Mucosa of stomach (tissue), 1 donor: Measurements from ENCODE around the gene ALB.

Experiments used
- H3K27me3 ChIP-seq: one replicate; pipeline ENCODE4 v1.7.0; 2013; ENCODE audit warnings: mild to moderate bottlenecking, low read length; ENCODE audit not compliant: control insufficient read depth, insufficient read depth
- H3K36me3 ChIP-seq: one replicate; pipeline ENCODE4 v1.7.0; 2013; ENCODE audit warnings: low read length; ENCODE audit not compliant: control insufficient read depth, insufficient read depth
- H3K4me1 ChIP-seq: one replicate; pipeline ENCODE4 v1.7.0; 2013; ENCODE audit warnings: mild to moderate bottlenecking, low read length; ENCODE audit not compliant: control insufficient read depth, insufficient read depth
- H3K4me3 ChIP-seq: one replicate; pipeline ENCODE4 v1.7.0; 2013; ENCODE audit warnings: low read length
- H3K9ac ChIP-seq: one replicate; pipeline ENCODE4 v1.7.0; 2013; ENCODE audit warnings: mild to moderate bottlenecking, low read length, moderate library complexity
- H3K9me3 ChIP-seq: one replicate; pipeline ENCODE4 v1.7.0; 2013; ENCODE audit warnings: mild to moderate bottlenecking, low read length, moderate library complexity; ENCODE audit not compliant: control insufficient read depth
- donor health status: Pancreatic carcinoma.

Gene ALB

DNA sequence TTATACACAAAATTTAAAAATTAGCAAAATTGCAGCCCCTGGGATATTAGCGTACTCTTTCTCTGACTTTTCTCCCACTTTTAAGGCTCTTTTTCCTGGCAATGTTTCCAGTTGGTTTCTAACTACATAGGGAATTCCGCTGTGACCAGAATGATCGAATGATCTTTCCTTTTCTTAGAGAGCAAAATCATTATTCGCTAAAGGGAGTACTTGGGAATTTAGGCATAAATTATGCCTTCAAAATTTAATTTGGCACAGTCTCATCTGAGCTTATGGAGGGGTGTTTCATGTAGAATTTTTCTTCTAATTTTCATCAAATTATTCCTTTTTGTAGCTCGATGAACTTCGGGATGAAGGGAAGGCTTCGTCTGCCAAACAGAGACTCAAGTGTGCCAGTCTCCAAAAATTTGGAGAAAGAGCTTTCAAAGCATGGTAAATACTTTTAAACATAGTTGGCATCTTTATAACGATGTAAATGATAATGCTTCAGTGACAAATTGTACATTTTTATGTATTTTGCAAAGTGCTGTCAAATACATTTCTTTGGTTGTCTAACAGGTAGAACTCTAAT lies 6.0 kb downstream of the ALB start:
- no peak overlapping the region for H3K4me3 ChIP-seq
- no peaks in the 10 kb centered on the region for H3K4me1 ChIP-seq
- no peaks in the 10 kb centered on the region for H3K9me3 ChIP-seq
- no peak overlapping the region for H3K9ac ChIP-seq
- no peaks in the 10 kb centered on the region for H3K27me3 ChIP-seq
- no peaks in the 10 kb centered on the region for H3K36me3 ChIP-seq

DNA sequence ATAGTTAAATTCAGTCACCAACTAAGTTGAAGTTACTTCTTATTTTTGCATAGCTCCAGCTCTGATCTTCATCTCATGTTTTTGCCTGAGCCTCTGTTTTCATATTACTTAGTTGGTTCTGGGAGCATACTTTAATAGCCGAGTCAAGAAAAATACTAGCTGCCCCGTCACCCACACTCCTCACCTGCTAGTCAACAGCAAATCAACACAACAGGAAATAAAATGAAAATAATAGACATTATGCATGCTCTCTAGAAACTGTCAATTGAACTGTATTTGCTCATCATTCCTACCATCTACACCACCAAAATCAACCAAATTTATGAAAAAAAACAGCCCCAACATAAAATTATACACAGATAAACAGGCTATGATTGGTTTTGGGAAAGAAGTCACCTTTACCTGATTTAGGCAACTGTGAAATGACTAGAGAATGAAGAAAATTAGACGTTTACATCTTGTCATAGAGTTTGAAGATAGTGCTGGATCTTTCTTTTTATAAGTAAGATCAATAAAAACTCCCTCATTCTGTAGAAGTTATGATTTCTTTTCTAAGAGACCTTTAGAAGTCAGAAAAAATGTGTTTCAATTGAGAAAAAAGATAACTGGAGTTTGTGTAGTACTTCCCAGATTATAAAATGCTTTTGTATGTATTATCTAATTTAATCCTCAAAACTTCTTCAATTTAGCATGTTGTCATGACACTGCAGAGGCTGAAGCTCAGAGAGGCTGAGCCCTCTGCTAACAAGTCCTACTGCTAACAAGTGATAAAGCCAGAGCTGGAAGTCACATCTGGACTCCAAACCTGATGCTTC lies 7.0 kb downstream of the ALB start:
- Histone ChIP-seq H3K4me3 (no peak overlapping the region), H3K9me3 (no peaks in the 10 kb centered on the region), H3K27me3 (no peaks in the 10 kb centered on the region), H3K4me1 (no peaks in the 10 kb centered on the region), H3K36me3 (no peaks in the 10 kb centered on the region), H3K9ac (no peak overlapping the region)

DNA sequence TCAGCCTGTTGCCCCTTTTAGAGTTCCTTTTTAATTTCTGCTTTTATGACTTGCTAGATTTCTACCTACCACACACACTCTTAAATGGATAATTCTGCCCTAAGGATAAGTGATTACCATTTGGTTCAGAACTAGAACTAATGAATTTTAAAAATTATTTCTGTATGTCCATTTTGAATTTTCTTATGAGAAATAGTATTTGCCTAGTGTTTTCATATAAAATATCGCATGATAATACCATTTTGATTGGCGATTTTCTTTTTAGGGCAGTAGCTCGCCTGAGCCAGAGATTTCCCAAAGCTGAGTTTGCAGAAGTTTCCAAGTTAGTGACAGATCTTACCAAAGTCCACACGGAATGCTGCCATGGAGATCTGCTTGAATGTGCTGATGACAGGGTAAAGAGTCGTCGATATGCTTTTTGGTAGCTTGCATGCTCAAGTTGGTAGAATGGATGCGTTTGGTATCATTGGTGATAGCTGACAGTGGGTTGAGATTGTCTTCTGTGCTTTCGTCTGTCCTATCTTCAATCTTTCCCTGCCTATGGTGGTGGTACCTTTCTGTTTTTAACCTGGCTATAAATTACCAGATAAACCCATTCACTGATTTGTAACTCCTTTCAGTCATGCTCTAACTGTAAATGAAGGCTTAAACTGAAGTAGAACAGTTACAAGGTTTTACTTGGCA lies 7.8 kb downstream of the ALB start:
- no peaks in the 10 kb centered on the region for H3K36me3 ChIP-seq
- H3K9ac ChIP-seq = no peak overlapping the region

DNA sequence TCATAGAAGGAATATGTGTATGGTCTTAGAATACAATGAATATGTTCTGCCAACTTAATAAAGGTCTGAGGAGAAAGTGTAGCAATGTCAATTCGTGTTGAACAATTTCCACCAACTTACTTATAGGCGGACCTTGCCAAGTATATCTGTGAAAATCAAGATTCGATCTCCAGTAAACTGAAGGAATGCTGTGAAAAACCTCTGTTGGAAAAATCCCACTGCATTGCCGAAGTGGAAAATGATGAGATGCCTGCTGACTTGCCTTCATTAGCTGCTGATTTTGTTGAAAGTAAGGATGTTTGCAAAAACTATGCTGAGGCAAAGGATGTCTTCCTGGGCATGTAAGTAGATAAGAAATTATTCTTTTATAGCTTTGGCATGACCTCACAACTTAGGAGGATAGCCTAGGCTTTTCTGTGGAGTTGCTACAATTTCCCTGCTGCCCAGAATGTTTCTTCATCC lies 9.2 kb downstream of the ALB start:
- no peaks in the 10 kb centered on the region for H3K36me3 ChIP-seq
- H3K9ac ChIP-seq = no peak overlapping the region
- no peaks in the 10 kb centered on the region for H3K9me3 ChIP-seq
- H3K4me1 ChIP-seq = no peaks in the 10 kb centered on the region
- H3K4me3 ChIP-seq = no peak overlapping the region
- H3K27me3 ChIP-seq = no peaks in the 10 kb centered on the region

More for the DNA sequence above, 7.8 kb downstream of the ALB start:
- Histone ChIP-seq H3K9me3 (no peaks in the 10 kb centered on the region), H3K4me3 (no peak overlapping the region), H3K27me3 (no peaks in the 10 kb centered on the region), H3K4me1 (no peaks in the 10 kb centered on the region)

DNA sequence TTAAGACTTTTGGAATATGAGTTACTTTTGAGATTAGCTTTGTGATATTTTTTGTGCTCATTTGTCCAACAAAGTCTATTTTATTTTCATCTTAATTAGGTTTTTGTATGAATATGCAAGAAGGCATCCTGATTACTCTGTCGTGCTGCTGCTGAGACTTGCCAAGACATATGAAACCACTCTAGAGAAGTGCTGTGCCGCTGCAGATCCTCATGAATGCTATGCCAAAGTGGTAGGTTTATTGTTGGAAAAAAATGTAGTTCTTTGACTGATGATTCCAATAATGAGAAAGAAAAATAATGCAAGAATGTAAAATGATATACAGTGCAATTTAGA lies 10.8 kb downstream of the ALB start:
- Histone ChIP-seq H3K4me3 (no peak overlapping the region), H3K27me3 (no peaks in the 10 kb centered on the region), H3K9me3 (no peaks in the 10 kb centered on the region), H3K36me3 (no peaks in the 10 kb centered on the region), H3K4me1 (no peaks in the 10 kb centered on the region), H3K9ac (no peak overlapping the region)

DNA sequence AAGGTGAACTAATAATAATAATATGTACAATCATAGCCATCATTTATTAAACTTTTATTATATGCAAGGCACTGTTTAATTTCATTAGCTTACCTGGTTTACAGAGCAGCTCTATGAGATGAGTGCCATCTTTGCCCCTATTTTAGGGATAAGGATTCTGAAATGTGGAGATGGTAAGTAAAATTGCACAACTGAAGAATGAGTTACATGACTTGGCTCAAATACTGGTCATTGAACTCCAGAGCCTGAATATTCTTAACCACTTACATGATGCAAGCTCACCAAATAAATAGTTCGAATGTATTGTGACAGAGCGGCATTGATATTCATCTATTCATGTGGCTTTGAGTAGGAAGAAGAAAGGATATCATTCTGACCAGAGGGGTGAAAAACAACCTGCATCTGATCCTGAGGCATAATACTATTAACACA lies 11.7 kb downstream of the ALB start:
- Histone ChIP-seq H3K9me3 (no peaks in the 10 kb centered on the region), H3K36me3 (no peaks in the 10 kb centered on the region), H3K27me3 (no peaks in the 10 kb centered on the region), H3K4me1 (no peaks in the 10 kb centered on the region), H3K9ac (no peak overlapping the region), H3K4me3 (no peak overlapping the region)

DNA sequence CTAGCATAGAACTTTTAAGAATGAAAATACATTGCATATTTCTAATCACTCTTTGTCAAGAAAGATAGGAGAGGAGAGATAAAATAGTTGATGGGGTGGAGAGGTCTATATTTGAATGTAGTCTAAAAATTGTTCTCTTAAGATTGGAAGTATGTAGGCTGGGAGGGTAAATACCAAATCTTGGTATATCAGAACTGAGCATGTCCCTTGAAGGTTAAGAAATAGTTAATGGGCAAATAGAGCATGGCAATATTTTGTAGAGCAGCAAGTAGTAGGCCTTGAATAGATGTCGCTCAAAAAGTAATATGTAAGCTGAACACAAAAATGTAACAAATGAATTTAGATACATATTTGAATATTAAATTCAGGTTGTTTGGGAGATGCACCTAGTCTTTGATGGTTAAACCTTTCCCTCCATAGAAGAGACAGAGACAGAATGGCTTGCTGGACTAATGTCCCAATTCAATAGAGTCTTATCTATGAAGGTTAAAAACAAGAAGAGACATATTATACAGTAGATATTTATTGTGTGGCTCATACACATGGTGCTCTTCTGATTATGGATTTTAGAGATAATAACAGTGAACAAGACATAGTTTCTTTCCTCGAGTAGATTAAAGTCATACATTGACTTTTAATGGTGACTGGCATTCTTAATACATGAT lies 12.5 kb downstream of the ALB start:
- Histone ChIP-seq H3K4me3 (no peak overlapping the region), H3K4me1 (no peaks in the 10 kb centered on the region), H3K27me3 (no peaks in the 10 kb centered on the region), H3K9ac (no peak overlapping the region), H3K9me3 (no peaks in the 10 kb centered on the region), H3K36me3 (no peaks in the 10 kb centered on the region)

DNA sequence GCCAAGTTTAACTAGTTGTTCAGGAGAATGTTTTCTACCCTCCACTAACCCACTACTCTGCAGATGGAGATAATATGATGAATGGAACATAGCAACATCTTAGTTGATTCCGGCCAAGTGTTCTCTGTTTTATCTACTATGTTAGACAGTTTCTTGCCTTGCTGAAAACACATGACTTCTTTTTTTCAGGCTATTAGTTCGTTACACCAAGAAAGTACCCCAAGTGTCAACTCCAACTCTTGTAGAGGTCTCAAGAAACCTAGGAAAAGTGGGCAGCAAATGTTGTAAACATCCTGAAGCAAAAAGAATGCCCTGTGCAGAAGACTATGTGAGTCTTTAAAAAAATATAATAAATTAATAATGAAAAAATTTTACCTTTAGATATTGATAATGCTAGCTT lies 13.3 kb downstream of the ALB start:
- H3K9ac ChIP-seq = no peak overlapping the region
- no peaks in the 10 kb centered on the region for H3K27me3 ChIP-seq
- H3K4me1 ChIP-seq = no peaks in the 10 kb centered on the region

DNA sequence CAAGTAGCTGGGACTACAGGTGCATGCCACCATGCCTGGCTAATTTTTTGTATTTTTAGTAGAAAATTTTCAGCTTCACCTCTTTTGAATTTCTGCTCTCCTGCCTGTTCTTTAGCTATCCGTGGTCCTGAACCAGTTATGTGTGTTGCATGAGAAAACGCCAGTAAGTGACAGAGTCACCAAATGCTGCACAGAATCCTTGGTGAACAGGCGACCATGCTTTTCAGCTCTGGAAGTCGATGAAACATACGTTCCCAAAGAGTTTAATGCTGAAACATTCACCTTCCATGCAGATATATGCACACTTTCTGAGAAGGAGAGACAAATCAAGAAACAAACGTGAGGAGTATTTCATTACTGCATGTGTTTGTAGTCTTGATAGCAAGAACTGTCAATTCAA lies 13.9 kb downstream of the ALB start:
- H3K36me3 ChIP-seq = no peaks in the 10 kb centered on the region
- H3K4me1 ChIP-seq = no peaks in the 10 kb centered on the region
- no peak overlapping the region for H3K4me3 ChIP-seq
- H3K9me3 ChIP-seq = no peaks in the 10 kb centered on the region
- H3K9ac ChIP-seq = no peak overlapping the region
- no peaks in the 10 kb centered on the region for H3K27me3 ChIP-seq

More for the DNA sequence above, 13.3 kb downstream of the ALB start:
- no peak overlapping the region for H3K4me3 ChIP-seq
- H3K36me3 ChIP-seq = no peaks in the 10 kb centered on the region
- no peaks in the 10 kb centered on the region for H3K9me3 ChIP-seq

DNA sequence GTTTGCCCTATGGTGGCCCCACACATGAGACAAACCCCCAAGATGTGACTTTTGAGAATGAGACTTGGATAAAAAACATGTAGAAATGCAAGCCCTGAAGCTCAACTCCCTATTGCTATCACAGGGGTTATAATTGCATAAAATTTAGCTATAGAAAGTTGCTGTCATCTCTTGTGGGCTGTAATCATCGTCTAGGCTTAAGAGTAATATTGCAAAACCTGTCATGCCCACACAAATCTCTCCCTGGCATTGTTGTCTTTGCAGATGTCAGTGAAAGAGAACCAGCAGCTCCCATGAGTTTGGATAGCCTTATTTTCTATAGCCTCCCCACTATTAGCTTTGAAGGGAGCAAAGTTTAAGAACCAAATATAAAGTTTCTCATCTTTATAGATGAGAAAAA lies 14.6 kb downstream of the ALB start:
- no peaks in the 10 kb centered on the region for H3K36me3 ChIP-seq
- H3K9ac ChIP-seq = no peak overlapping the region
- no peaks in the 10 kb centered on the region for H3K9me3 ChIP-seq
- H3K4me3 ChIP-seq = no peak overlapping the region
- no peaks in the 10 kb centered on the region for H3K27me3 ChIP-seq
- no peaks in the 10 kb centered on the region for H3K4me1 ChIP-seq

DNA sequence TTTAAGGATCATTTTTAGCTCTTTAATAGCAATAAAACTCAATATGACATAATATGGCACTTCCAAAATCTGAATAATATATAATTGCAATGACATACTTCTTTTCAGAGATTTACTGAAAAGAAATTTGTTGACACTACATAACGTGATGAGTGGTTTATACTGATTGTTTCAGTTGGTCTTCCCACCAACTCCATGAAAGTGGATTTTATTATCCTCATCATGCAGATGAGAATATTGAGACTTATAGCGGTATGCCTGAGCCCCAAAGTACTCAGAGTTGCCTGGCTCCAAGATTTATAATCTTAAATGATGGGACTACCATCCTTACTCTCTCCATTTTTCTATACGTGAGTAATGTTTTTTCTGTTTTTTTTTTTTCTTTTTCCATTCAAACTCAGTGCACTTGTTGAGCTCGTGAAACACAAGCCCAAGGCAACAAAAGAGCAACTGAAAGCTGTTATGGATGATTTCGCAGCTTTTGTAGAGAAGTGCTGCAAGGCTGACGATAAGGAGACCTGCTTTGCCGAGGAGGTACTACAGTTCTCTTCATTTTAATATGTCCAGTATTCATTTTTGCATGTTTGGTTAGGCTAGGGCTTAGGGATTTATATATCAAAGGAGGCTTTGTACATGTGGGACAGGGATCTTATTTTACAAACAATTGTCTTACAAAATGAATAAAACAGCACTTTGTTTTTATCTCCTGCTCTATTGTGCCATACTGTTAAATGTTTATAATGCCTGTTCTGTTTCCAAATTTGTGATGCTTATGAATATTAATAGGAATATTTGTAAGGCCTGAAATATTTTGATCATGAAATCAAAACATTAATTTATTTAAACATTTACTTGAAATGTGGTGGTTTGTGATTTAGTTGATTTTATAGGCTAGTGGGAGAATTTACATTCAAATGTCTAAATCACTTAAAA lies 15.3 kb downstream of the ALB start:
- Histone ChIP-seq H3K27me3 (no peaks in the 10 kb centered on the region), H3K36me3 (no peaks in the 10 kb centered on the region), H3K4me1 (no peaks in the 10 kb centered on the region), H3K9me3 (no peaks in the 10 kb centered on the region), H3K9ac (no peak overlapping the region), H3K4me3 (no peak overlapping the region)
